Measurements from ENCODE around the gene FOSL2.

Gene FOSL2

DNA sequence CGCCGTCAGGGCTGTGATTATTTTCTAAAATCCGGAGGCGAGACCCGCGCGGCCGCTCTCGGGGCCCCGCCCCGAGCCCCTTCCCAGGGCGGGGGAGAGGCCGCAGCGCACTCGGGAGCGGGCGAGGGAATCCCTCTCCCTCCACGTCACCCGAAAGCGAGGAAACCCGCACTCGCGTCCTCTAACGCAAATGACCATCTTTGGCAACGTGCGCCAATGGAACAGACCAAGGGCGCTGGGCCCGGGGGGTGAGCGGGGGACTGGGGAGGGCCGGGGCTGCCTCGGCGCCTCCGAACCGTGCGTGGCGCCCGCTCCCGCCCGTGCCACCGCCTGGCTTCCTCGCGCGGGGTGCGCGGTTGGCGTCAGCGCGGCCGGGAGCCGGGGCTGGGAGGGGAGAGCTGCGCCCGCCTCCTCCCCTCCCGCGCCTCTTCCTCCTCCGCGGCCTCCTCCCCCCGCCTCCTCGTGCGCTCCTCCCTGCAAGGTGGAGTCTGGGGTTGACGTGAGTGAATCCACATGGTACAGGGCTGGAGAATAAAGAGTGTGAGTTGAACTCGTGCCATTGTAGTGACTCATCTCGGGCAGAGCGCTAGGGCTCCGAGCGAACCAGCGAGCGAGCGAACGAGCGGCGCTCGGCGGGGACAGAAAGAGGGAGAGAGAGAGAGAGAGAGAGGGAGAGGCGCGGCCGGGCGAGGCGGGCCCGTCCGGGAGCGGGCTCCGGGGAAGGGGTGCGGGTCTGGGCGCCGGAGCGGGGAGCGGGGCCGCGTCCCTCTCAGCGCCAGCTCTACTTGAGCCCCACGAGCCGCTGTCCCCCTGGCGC lies at the start of gene FOSL2:
Gene FOSL2 (plus strand): TSS at position 562 of the 817 bp plus-strand sequence. CDS start 863 bp downstream, outside the sequence.
- DNase-seq, result peak; percentile 91

DNA sequence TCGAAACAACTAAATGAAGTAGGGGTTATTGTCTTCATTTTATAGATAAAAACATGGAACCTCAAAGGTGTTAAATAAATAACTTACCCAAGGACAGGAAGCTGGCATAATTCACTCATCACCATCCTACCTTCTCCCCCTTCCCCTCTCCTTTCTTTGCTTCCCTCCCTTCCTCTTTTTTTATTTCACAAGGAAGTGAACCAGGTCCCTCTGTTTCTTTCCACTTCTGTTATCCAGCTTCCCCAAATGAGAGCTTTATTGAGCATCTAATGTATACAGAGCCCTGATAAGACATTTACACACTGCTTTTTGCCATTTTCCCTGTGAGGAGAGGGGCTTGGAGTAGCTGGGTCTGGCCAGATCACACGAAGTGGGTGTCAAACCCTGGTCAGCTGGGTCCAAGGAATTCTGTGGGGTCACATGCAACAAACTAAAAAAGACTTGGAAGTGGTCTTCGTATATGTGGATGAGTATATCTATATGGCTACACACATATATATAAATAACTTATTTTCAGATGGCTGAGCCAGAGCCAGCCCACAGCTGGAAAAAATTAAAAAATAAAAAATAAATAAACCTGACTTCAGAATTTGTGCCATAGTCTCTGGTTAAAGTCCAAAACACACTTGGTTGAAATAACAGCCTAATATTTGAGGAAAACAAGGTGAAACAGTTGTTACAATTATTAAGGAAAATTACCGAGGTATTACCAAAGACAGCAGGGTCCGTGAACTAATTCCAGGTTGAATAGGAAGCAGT lies 49.3 kb upstream of the FOSL2 start:
- no peak for DNase-seq

DNA sequence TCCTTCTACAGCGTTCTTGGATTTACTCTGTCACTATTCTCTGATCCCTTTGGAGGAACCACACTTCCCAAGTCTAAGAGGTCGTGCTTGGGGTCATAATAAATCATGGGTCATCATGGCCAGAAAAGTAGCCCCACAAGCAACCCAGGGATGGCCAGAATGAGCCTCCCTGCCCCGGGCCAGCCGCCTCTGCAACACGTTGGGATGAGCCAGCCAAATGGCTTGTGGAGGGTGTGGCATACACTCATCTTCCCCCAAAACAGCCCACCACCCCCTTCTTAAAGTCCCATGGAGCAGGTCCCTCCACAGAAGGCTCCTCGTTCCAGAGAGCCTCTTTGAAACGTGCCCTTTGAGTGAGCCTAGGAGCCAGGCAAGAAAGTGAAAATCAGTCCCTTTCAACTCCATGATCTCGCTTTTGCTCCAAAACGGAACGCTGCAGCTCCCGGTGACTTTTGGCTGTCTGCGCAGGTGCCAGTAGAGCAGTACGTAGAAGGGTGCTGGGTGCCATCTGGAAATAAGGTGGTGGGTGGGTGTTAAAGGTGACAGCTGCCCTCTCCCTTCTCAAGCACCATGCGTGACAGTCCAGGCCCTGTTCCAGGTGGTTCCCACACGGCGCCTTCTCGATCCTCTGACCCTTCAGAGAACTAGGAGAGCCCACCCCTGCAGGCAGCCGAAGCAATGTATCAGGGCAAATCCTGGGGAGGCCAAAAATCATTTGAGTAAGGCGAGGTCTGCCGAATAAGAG lies 48.5 kb upstream of the FOSL2 start:
- no peak for DNase-seq

DNA sequence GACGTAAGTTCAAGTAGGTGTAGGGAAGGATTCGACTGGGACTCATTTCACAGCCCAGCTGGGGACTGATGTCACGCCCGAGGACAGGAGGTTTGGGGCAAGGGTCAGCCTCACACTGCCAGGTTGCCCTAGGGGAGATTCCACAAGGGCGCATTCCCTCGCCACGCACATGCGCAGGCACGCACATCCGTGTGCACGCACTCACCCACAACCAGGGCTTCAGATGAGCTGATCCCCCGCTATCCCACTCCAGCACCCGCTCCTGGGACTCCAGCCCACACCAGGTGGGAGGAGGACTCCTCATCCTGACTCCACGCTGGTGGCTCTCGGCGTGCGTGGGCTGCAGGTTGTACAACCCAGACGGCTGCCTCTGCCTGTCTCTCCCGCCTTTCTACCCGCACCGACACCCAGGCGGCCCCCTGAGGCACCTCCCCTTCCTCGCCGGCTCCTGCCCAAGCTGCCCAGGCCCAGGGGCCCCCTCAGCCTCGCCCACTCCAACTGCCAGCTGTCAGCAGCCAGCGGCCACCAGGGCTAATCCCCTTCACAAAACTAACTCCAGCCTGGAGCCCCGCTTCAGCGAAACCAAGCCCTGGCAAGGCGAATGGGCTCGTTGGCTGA lies 47.8 kb upstream of the FOSL2 start:
- no peak for DNase-seq

DNA sequence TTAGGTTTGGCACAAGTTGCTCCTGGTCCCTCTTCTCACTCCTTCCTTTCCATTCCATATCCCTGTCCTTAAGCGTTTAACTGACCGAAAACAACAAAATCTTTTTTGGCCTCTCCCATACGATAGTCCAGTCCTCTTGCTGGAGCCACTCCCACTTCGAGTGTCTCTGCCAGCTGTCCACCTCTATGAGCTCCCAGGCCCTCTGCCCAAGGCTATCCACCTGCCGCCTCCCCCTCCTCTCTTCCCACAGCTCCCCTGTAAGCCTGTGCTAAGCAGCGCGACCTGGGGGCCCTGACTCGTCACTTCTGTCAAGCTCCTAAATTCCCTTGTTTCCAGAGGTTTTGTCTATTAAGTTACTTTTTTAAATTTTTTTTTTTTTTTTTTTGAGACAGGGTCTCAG lies 47.0 kb upstream of the FOSL2 start:
- no peak for DNase-seq

DNA sequence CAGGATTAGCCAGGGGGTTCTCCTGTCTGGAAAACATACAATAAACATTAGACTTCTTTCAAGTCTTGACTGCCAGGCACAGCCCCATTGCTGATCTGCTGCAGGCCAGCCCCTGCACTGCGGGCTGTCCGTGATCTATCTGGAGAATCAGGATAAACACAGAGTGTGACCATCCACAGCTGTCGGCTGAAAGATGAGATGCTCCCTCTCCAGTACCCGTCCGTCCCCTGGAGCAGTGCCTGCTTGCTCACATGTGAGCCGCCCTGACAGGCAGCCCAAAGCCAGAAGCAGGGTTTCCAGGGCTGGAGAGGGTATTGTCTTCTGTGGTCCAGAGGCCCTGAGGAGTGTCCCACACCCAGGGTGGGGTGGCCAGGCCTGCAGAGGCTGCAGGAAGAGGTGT lies 46.1 kb upstream of the FOSL2 start:
- DNase-seq, result no peak

DNA sequence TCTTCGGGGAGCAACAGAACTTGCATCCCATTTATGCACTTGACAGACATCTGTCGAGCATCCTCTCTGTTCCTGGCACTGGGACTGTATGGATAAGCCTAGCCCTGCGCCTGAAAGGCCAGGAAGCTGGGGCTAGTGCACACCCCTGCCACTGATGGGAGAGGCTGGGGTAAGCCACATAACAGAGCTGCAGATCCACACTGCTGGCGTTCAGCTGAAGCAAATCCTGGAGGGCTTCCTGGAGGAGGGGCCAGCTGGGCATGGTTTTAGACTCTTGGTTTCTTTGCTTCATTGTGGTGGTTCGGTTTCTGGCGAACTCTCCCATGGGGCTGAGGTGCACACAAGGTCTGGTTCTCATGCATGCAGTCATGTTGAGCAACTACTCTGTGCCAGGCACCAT lies 45.5 kb upstream of the FOSL2 start:
- no peak for DNase-seq

DNA sequence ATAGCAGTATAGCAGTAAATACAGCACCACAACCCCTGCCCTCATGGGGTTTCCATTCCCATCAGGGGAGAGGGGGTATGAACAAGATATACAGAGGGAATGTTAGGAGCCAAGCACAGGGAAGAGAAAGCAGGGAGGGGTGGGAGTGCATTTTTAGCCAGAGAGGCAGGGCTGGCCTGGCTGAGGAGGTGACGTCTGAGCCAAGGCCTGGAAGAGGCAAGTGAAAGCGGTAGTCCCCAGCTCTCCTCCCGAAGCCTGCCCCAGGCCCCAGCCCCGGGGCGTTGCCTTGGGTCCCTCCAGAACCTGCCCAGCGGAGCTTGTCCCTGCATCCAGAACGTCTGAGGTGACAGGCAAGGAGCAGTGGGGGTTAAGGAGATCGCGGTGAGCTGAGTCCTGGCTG lies 45.1 kb upstream of the FOSL2 start:
- no peak for DNase-seq

DNA sequence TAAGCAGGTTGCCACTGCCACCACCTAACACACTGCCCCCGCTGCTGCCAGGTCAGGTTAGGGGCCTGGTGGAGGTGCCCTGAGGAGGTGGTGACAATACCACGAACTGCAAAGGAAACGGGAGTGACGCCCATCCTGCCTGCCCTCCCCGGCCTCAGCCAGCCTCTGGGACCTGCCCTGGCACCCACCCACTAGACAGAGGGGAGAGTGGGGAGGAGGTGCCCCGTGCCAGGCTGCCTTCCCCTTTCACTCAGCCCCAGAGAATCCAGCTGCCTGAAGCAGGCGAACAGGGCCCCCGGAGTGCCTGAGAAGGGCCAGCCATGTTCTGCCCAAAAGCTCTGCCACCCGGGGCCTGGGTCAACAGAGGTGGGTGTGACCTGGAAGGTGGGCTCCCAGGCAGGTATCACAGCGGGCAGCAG lies 44.5 kb upstream of the FOSL2 start:
- DNase-seq, result no peak

DNA sequence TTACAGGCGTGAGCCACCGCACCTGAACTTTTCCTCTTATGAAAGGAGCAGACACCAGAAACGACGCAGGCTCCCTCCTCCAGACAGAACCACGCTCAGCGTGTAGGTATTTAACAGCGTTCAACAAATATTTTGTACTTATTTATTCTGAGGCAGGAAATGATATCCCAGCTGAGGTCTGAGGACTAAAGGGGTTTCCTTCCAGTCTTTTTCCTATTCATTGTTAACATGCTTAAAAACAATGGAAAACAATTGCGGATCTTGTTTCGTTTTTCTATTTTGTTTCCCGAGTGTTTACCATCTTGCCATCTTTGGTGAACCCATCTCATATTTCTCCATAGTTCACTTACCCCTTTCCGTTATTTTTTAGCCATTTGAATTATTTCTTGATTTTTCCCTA lies 43.7 kb upstream of the FOSL2 start:
- DNase-seq, result no peak

DNA sequence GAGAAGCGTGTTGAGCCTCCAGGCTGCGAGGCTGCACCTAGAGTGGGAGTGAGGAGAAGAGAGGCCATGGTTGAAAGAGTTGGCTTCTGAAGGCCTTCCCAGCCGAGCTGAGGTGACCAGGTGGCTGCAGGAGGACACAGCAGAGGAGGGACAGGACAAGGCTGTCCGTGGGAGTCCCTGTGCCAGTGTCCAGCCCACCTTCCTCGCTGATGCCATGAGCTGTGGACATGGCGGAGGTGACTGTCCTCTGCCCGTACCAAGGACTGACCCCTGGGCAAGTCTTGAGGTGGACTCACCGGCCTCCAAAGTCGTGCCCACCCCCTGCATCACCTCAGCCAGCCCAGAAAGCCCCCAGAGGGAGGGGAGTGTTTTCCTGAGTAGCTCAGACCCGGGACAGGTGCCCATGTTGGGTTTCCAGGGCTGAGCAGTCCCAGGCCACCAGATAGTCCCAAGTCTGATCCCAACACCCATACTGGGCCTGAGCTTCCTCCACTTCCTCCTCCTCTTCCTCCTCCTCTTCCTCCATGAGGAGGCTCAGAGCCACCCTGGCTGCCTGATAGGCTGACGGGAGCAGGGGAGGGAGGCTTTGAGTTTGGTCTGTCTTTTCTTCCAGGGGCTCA lies 43.0 kb upstream of the FOSL2 start:
- DNase-seq, result no peak

DNA sequence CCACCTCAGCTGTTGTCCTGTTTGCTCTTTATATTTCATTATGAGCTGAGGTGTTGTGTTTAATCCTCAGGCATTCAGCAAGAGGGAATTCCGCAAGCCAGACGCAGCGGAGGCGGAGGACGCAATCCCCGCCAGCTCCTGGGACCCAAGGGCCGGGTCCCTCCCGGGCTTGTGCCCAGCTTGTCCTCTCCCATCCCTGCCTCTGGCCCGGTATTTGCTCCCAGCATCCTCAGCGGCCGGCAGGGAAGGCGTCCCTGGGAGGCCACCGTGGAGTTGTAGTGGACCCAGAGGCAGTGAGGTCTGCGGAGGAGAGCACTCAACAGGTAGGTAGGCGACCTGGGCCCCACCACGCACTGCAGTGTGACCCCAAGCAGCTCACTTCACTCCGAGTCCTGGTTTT lies 42.5 kb upstream of the FOSL2 start:
- no peak for DNase-seq

DNA sequence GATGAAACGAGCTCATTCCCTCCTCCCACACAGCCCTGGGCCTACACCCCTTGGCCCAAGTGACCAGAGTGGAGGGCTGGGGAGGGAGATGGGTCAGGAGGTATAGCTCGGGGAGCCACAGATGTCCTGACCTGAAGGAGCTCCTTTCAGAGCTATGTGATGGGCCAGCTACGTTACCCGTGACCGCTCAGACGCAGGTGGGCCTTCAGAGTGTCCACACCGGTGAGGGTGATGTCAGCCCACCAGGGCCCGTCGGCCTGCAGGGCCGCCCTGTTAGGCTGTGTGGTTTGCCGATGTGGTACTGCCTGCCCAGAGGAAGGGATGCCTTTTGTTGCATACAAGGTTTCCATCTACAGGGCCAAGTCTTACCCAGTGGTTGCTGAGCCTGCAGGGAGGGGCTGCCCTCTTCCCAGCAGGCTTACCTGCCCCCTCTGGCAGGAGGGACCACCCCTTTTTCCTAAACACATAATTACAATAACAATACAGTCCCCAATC lies 41.8 kb upstream of the FOSL2 start:
- no peak for DNase-seq

DNA sequence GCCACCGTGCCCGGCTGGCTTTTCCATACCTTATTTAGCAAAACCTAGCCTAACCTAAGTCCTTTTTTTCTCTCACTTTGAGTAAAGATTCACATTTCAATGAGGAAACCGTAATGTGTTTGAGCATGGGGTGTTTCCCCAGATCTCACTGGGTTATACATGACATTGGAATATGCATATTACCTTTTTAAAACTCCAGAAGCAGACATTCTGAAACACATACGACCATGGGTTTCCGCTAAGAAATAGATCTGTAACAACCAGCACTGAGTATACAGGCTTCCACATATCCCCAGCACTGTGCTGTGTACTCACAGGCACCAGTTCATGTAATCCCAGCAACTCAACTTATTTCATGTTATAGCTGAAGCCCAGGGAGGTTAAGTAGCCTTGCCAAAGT lies 41.0 kb upstream of the FOSL2 start:
- no peak for DNase-seq

DNA sequence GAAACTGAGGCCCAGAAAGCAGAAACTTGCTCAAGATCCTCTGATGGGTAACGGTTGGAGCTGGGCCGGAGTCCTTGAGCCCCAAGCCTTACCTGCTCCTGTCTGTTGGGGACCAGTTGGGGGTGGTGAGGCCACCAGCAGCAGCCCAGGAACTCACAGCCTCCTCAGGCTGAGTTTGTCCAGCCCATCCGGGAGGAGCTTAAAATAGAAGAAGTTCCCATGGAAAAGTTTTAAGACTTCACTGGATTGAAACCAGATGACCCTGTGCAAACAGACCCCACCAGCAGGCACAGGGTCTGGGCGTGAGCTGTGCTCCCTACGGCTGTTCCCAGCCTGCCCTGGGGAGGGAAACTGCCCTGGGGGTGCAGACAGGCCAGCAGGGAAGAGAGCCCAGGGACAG lies 40.6 kb upstream of the FOSL2 start:
- DNase-seq, result no peak

DNA sequence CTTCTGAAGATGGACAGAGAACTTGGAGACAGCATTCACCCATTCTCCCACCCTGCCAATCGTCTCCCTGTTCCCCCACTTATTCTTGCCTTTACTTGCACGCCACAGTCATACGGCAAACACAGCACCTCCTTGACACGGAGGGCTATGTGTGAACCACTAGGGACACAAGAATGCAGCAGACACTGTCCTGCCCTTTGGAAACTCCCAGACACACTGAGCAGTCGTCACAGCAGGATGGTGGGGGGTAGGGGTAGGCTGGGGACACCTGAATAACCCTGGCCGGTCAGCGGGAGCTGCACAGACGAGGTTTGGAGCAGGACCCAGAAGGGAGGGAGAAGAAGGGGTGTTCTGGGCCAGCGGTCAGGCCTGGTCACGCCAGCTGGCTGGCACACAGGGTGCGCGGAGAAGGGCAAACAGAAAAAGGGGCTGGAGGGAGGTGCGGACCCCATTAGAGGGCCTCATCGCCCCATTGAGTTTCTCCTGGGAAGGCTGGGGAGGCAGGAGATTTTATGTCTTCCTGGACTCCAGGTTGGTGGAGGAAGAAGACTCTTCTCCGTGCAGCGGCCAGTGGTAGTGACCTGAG lies 40.0 kb upstream of the FOSL2 start:
- no peak for DNase-seq

DNA sequence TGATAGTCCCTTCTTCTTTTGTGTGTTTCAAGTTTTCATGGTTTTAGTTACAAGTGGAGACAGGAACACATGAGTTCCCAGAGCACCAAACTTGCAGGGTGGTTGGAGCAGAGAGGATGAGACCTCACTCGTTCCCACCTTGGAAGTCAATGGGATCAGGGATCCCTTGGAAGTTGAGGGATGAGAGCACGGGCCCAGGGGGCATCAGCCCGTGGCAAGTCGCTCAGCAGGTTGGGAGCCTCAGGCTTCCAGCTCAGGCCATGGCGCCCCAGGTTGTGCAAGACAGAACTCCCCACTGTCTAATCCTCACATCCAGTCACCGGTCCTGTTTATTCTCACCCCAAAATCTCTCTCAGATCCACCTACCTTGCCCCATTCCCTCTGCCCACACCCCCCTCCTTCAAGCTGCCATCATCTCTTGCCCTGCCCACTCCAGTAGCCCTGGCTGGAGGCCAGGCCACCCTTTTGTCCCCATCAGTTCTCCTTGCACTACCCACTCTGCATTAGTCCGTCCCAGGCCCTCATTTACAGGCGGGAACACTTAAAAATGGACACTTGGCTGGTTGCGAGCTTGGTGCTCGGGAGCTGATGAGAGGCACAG lies 37.6 kb upstream of the FOSL2 start:
- no peak for DNase-seq

DNA sequence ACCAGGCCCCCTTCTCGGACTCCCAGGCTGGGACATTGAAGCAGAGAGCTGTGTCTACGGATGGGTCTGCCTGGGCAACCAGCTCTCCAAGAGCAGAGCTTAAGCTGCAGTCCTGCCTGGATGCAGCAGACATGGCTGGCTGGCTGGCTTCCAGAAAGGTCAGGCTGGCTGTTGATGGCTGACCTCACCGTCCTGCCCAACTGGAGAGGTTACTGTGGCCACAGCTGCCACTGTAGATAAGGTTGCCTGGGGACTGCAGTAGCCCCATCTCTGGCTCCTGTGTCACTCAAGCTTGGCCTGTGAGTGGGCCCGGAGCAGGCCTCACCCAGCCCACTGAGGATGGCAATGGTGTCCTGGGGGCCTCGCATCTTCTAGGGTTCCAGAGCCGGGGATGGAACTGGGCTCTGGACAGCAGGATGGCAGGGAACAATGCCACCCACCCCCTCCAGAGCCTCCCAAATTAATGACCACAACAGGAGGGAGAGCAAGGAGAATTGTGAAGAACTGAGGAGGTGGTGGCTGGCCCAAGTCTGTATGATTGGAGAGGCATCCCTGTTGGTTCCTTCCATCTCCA lies 37.0 kb upstream of the FOSL2 start:
- DNase-seq, result no peak

DNA sequence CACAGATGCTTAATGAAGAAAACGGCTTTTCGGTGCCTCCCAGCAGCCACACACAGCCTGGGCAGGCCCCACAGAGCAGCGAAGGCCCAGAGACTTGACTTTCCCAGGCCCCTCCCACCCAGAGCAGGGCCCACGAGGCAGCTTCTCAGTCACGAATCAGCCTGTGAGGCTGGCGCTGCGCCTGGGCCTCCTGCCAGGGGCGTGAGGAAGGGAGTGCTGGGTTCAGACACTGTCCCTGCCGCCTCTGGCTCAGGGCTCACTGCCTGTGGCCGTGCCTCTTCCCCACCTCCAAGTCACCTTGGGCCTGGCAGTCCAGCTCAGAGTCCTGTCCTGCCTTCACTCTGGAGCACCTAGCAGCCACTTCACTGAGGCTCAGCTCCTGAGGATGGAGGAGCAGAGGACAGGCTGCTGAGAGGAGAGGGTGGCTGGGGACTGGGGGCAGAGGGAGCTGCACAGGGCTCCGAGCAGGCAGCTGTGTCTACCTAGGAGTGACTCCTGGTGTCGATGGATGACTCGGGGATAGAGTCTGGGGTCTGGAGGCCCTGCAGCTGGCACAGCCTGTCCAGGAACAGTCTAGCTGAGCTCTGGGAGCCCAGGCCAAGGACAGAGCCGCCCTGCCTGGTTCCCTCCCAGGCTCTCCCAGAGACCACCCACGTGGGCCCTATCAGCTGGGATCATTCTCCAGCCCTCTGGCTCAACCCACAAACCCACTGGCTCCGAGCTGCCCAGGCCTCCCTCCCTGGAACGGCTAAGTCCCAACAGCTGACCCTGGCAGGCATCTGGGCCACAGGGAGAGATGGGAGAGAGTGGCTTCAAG lies 36.4 kb upstream of the FOSL2 start:
- peak; percentile 6 for DNase-seq

DNA sequence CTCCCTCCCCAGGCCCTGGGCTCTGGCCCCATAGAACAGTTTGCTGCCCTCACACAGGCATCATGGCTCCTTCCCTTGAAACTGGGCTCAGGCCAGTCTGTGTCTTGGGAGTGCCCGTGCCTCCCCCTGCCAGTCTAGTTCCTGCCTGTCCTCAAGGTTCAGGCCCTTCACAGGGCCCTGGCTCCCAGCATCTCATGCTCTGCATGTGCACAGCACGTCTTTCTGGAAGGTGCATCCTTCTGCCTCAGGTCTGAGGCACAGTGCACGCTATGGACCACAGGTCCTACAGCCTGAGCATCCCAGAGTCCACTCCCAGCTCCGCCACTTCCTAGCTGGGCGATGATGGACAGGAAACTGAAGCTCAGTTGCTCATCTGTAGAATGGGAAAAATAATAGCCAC lies 35.6 kb upstream of the FOSL2 start:
- DNase-seq, result no peak

Data from GOT3 (cell line).